ENCODE data around the gene PLCB3. TPM values are rescaled to one million over a fixed set of nuclear protein-coding genes. Genes with fewer than 3 reads are reported as not detected.

The PLCB3 gene
- total and polyA plus RNA-seq, 10 of the 15 experiments (the other 5 are each of a cell fraction or from before 2014, with no cell fraction given): 0.03 to 10.3 (median 3.3) TPM

DNA sequence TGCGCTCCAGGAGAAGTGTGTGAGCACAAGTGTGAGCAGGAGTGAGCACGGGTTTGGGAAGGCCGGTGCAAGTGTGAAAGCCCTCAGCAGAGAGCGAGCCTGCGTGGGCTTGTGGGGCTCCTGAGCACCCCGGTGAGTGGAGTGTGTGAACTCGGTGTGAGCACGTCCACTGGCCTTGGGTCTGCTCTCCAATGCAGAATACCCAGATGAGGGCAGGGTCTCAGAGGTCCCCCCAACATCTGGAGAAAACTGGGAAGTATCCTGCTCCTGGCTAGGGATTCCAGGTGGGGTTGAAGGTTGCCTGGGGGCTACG is 55.2 kb downstream of the PLCB3 start:
- WGBS (ENCODE audit: insufficient coverage, insufficient replicate concordance, low lambda C conversion rate, missing lambda C conversion rate): 1% methylated on average over 9 of the region's 9 CpGs
- peaks cover 17% of the 10 kb centered on the region for H3K4me1 ChIP-seq (ENCODE audit: control insufficient read depth, insufficient read depth, low read length)
- SMC1A ChIA-PET (ENCODE audit: uncharacterized antibody, unreplicated experiment): interaction anchor here (2.6 kb wide), 1 partner anchor 25 kb away, joined by 7 read pairs; no protein-coding TSS in a partner anchor
- H3K27ac ChIP-seq (ENCODE audit: control insufficient read depth, insufficient read depth): peak overlapping the region; percentile 79
- intact Hi-C loops (cut with micrococcal nuclease; ENCODE audit: unreplicated experiment): loop anchor here (1.0 kb wide), 3 partner anchors 11 to 36 kb away; partner anchors contain the start of gene TRMT112
- DNase-seq (ENCODE audit: low read depth, low spot score) (no peak), ATAC-seq (no peak), FAIRE-seq (no peak)
- H3K36me3 ChIP-seq (ENCODE audit: control insufficient read depth in 2 of 2, insufficient read depth in 2 of 2, low read length in 1 of 2): peaks cover 0 to 3% of the 10 kb centered on the region in 2 experiments; a peak in 2 of 4 replicates
- H3K4me2 ChIP-seq (ENCODE audit: control insufficient read depth, insufficient read depth): peak overlapping the region; percentile 99
- H2AFZ ChIP-seq (ENCODE audit: control insufficient read depth, low read depth, low read length): peak overlapping the region; percentile 58
- no TSS peak for BruUV-seq (replicated peaks)
- H3K27me3 ChIP-seq (replicated peaks in 1 of 2; ENCODE audit: control insufficient read depth in 2 of 2, insufficient read depth in 2 of 2, low read length in 1 of 2): no peaks in the 10 kb centered on the region
- POLR2A ChIA-PET: interaction anchor here (1.9 kb wide), 1 partner anchor 11 kb away, joined by 4 read pairs; the partner anchor contains the start of genes PRDX5 and TRMT112
- peaks cover 26% of the 10 kb centered on the region for H3K79me2 ChIP-seq (ENCODE audit: control insufficient read depth, insufficient read depth, low read length)
- CTCF ChIA-PET: interaction anchor here (0.7 to 2.2 kb wide), 4 partner anchors 11 to 50 kb away, joined by 3 to 13 read pairs (median 6); partner anchors contain the start of genes PRDX5 and TRMT112
- peak overlapping the region; percentile 78 for H3K4me3 ChIP-seq
- peak overlapping the region; percentile 80 for H3K9ac ChIP-seq (ENCODE audit: control insufficient read depth, insufficient read depth, low read length)
- in situ Hi-C loops (cut with MboI): no loop called here
- RAD21 ChIA-PET (ENCODE audit: unreplicated experiment): interaction anchor here (4.9 kb wide), 1 partner anchor 11 kb away, joined by 30 read pairs; the partner anchor contains the start of genes PRDX5 and TRMT112
- no peaks in the 10 kb centered on the region for H4K20me1 ChIP-seq (ENCODE audit: control insufficient read depth, insufficient read depth)
- H3K9me3 ChIP-seq (replicated peaks; ENCODE audit: control insufficient read depth, insufficient read depth, low read length): no peaks in the 10 kb centered on the region
- TF ChIP-seq, protein P1, sequence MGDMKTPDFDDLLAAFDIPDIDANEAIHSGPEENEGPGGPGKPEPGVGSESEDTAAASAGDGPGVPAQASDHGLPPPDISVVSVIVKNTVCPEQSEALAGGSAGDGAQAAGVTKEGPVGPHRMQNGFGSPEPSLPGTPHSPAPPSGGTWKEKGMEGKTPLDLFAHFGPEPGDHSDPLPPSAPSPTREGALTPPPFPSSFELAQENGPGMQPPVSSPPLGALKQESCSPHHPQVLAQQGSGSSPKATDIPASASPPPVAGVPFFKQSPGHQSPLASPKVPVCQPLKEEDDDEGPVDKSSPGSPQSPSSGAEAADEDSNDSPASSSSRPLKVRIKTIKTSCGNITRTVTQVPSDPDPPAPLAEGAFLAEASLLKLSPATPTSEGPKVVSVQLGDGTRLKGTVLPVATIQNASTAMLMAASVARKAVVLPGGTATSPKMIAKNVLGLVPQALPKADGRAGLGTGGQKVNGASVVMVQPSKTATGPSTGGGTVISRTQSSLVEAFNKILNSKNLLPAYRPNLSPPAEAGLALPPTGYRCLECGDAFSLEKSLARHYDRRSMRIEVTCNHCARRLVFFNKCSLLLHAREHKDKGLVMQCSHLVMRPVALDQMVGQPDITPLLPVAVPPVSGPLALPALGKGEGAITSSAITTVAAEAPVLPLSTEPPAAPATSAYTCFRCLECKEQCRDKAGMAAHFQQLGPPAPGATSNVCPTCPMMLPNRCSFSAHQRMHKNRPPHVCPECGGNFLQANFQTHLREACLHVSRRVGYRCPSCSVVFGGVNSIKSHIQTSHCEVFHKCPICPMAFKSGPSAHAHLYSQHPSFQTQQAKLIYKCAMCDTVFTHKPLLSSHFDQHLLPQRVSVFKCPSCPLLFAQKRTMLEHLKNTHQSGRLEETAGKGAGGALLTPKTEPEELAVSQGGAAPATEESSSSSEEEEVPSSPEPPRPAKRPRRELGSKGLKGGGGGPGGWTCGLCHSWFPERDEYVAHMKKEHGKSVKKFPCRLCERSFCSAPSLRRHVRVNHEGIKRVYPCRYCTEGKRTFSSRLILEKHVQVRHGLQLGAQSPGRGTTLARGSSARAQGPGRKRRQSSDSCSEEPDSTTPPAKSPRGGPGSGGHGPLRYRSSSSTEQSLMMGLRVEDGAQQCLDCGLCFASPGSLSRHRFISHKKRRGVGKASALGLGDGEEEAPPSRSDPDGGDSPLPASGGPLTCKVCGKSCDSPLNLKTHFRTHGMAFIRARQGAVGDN (IDR thresholded peaks at IDR 0.05): no peak
- no peak for TF ChIP-seq ELK1 (IDR thresholded peaks at IDR 0.05; ENCODE audit: low read depth, low read length)
- TF ChIP-seq GATAD2B (conservative IDR thresholded peaks at IDR 0.05; ENCODE audit: low read depth): no peak
- TF ChIP-seq POLR2A (IDR thresholded peaks at IDR 0.05; ENCODE audit: low read depth, low read length): peak; percentile 17; the same call in 1 of the 2 replicates
- TF ChIP-seq, protein P2, sequence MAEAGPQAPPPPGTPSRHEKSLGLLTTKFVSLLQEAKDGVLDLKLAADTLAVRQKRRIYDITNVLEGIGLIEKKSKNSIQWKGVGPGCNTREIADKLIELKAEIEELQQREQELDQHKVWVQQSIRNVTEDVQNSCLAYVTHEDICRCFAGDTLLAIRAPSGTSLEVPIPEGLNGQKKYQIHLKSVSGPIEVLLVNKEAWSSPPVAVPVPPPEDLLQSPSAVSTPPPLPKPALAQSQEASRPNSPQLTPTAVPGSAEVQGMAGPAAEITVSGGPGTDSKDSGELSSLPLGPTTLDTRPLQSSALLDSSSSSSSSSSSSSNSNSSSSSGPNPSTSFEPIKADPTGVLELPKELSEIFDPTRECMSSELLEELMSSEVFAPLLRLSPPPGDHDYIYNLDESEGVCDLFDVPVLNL (IDR thresholded peaks at IDR 0.05; ENCODE audit: low read depth, low read length): no peak
- TF ChIP-seq RELB (IDR thresholded peaks at IDR 0.05; ENCODE audit: low read depth): 0 out of 2 replicates have a peak, but pooled peaks have one; percentile 8
- TF ChIP-seq ZNF622 (IDR thresholded peaks at IDR 0.05): no peak
- TF ChIP-seq WRNIP1 (IDR thresholded peaks at IDR 0.05; ENCODE audit: borderline replicate concordance, low read depth, low read length): no peak
- 0 out of 2 replicates have a peak, but pooled peaks have one; percentile 43 for TF ChIP-seq BACH1 (IDR thresholded peaks at IDR 0.05; ENCODE audit: borderline replicate concordance)
- no peak for TF ChIP-seq HDGF (IDR thresholded peaks at IDR 0.05)
- no peak for TF ChIP-seq RCOR1 (conservative IDR thresholded peaks at IDR 0.05; ENCODE audit: low read depth, low read length)
- 0 out of 2 replicates have a peak, but pooled peaks have one; percentile 14 for TF ChIP-seq POLR2AphosphoS5 (IDR thresholded peaks at IDR 0.05; ENCODE audit: low read length)
